Upper lobe of left lung (tissue), 6 donors: Measurements from ENCODE around the gene XKR7. TPM values are rescaled to one million over a fixed set of nuclear protein-coding genes. Genes with fewer than 3 reads are reported as not detected.
A peak's percentile ranks its signal among the peaks of the same experiment; 100 is the strongest.

Source experiments
- ATAC-seq, 2 donors: fragments of 200-7000 bp; cut with Tn5 transposase; one replicate each; pipeline ENCODE4 v1.9.1; 2022; ENCODE audit warnings: mild to moderate bottlenecking in 2 of 2, moderate library complexity in 2 of 2; ENCODE audit not compliant: low FRiP score in 2 of 2
- DNase-seq, 2 donors: peaks; one replicate each; pipeline ENCODE4 v3.0.0-alpha.2; 2019 to 2020
- H3K27ac ChIP-seq, 4 donors: fragments of 200-600 bp; sonication (generic); one replicate each; pipeline ENCODE4 v1.5.1; 2016 to 2019
- H3K27me3 ChIP-seq, 4 donors: fragments of 200-600 bp; sonication (generic); one replicate each; pipeline ENCODE4 v1.5.1; 2017 to 2019
- H3K36me3 ChIP-seq, 4 donors: fragments of 200-600 bp; sonication (generic); one replicate each; pipeline ENCODE4 v1.5.1; 2016 to 2019
- H3K4me1 ChIP-seq, 4 donors: fragments of 200-600 bp; sonication (generic); one replicate each; pipeline ENCODE4 v1.5.1; 2018 to 2019
- H3K4me3 ChIP-seq, 4 donors: fragments of 200-600 bp; sonication (generic); one replicate each; pipeline ENCODE4 v1.5.1; 2017 to 2019; ENCODE audit warnings: mild to moderate bottlenecking in 2 of 4, moderate library complexity in 1 of 4
- H3K9me3 ChIP-seq, 4 donors: fragments of 200-600 bp; sonication (generic); one replicate each; pipeline ENCODE4 v1.5.1; 2018 to 2019
- CTCF ChIP-seq, 6 experiments: fragments of 450-650 bp in 4 of 6; fragments of 200-600 bp in 2 of 6; sonication (generic) in 2 of 6; IDR thresholded peaks; one replicate each; pipeline ENCODE4 v1.5.1; 2016 to 2019; ENCODE audit warnings: antibody characterized with exemption in 6 of 6
- EP300 ChIP-seq, 4 donors: sonication (generic); formaldehyde crosslinking; IDR thresholded peaks; one replicate each; pipeline ENCODE4 v1.5.1; 2017; ENCODE audit warnings: antibody characterized with exemption in 4 of 4, control low read depth in 2 of 4
- POLR2A ChIP-seq, 4 donors: fragments of 450-650 bp; IDR thresholded peaks; one replicate each; pipeline ENCODE4 v1.5.1; 2016 to 2017; ENCODE audit warnings: antibody characterized with exemption in 4 of 4, mild to moderate bottlenecking in 2 of 4
- POLR2AphosphoS5 ChIP-seq, 2 donors: sonication (generic); formaldehyde crosslinking; IDR thresholded peaks; one replicate each; pipeline ENCODE4 v1.5.1; 2017; ENCODE audit warnings: antibody characterized with exemption in 2 of 2
- WGBS, 2 donors: methylation state at CpG; one replicate each; pipeline ENCODE4 v1.1.5; 2017 to 2018; 5-methylcytosine and 5-hydroxymethylcytosine counted together
- small RNA-seq, 4 donors: library from RNA; depleted of rRNA; stranded (forward); fragments of <200 nt; gene quantifications; one replicate each; pipeline ENCODE3, GENCODE V24; 2016
- total RNA-seq, 6 donors: library from RNA; depleted of rRNA in 4 of 6; stranded (reverse); fragments of >200 nt in 4 of 6; gene quantifications; one replicate each; pipeline versions ENCODE4 v1.1.0 to v1.2.1, GENCODE V29; 2016 to 2021
- donor health status: DM: no; HTN: no; CAD: no; lungs with moderate emphysema.
- donor health status: DM: no; HTN: yes; CAD: no; lungs with severe emphysema.

The XKR7 gene
- total RNA-seq, 6 donors from 2014 or later = under 0.01 to 0.07 (median 0.06) TPM; not detected in 3

- DNase-seq = peak; percentile 85 to 92
- peak; percentile 74 to 78 for ATAC-seq
- WGBS, 2 donors = 15 to 17% methylated on average over 21 to 22 of the region's 22 CpGs
- Histone ChIP-seq H3K36me3 (no peaks in the 10 kb centered on the region), H3K4me1 (peaks cover 2 to 23% (median 16%) of the 10 kb centered on the region in 4 donors), H3K4me3 (peak overlapping the region in 3 of 4 donors; percentile 42 to 51 (median 49)), H3K27me3 (peaks cover 0 to 20% (median 9%) of the 10 kb centered on the region in 4 donors), H3K27ac (peak overlapping the region; percentile 83 to 93 (median 92)), H3K9me3 (no peaks in the 10 kb centered on the region)
- TF ChIP-seq CTCF (IDR thresholded peaks at IDR 0.05) (no peak), EP300 (IDR thresholded peaks at IDR 0.05) (no peak), POLR2A (IDR thresholded peaks at IDR 0.05) (peak in 2 of 4 donors; percentile 22 to 50), POLR2AphosphoS5 (IDR thresholded peaks at IDR 0.05) (peak in 1 of 2 donors; percentile 58)
These were observed 84.9 kb downstream of the XKR7 start for GRCh38 chr20:32052778-32053362.

Small RNAs within 50 kb of the gene (small RNA-seq; reads per million reads assigned to genes)
- gene RNA5SP481 (0 to 0.66 (median 0.18) reads per million in 4 donors), gene RNA5SP482 (0 to 0.44 (median 0.03) reads per million in 4 donors)

Other genes with a start within 250 kb of the XKR7 start
- gene BCL2L1, start 245.3 kb upstream of the XKR7 start, total RNA-seq = 100 to 1,000 TPM; 131 to 245 (median 182) TPM
- gene TPX2, start 228.9 kb upstream of the XKR7 start, total RNA-seq = 1 to 10 TPM; 1.0 to 6.7 (median 3.8) TPM
- gene MYLK2, start 148.8 kb upstream of the XKR7 start, total RNA-seq = not detected
- gene FOXS1, start 122.5 kb upstream of the XKR7 start, total RNA-seq = 1 to 10 TPM in 2 of 6 donors, under 1 TPM in 1, not detected in 3; 0.91 to 1.7 (median 1.3) TPM
- 1 to 10 TPM in 4 of 6 donors, under 1 TPM in 1, not detected in 1; 0.69 to 1.7 (median 1.1) TPM for gene DUSP15, start 97.6 kb upstream of the XKR7 start, total RNA-seq
- 10 to 100 TPM in 1 of 6 donors, 1 to 10 TPM in 4, under 1 TPM in 1; 0.31 to 20.7 (median 4.4) TPM for gene TTLL9, start 97.5 kb upstream of the XKR7 start, total RNA-seq
- gene PDRG1, start 16.1 kb upstream of the XKR7 start, total RNA-seq = 10 to 100 TPM in 2 of 6 donors, 1 to 10 TPM in 4; 3.0 to 11.8 (median 7.9) TPM
- gene CCM2L, start 42.3 kb downstream of the XKR7 start, total RNA-seq = 10 to 100 TPM in 2 of 6 donors, 1 to 10 TPM in 4; 4.2 to 29.2 (median 8.3) TPM
- gene HCK, start 84.1 kb downstream of the XKR7 start, total RNA-seq = 10 to 100 TPM; 27.7 to 93.9 (median 69.1) TPM
- gene TM9SF4, start 141.6 kb downstream of the XKR7 start, total RNA-seq = 10 to 100 TPM; 26.7 to 48.0 (median 37.1) TPM
- gene PLAGL2, start 239.6 kb downstream of the XKR7 start, total RNA-seq = 10 to 100 TPM; 11.4 to 17.1 (median 14.1) TPM
- 10 to 100 TPM; 12.6 to 31.5 (median 26.5) TPM for gene POFUT1, start 239.7 kb downstream of the XKR7 start, total RNA-seq